Measurements from ENCODE around the gene CCNA2.

Gene CCNA2

GRCh38 chr4:121819216-121819965 lies 4.3 kb downstream of the CCNA2 start:
- DNase-seq (ENCODE audit: low spot score in 2 of 2) (no peak), ATAC-seq (no peak)
- no peak overlapping the region for H3K4me3 Mint-ChIP-seq
- H3K4me1 Mint-ChIP-seq, result peaks cover 8% of the 10 kb centered on the region
- no peak overlapping the region for H3K27ac Mint-ChIP-seq
- H3K9me3 Mint-ChIP-seq, result no peaks in the 10 kb centered on the region
- H3K36me3 Mint-ChIP-seq, result peaks cover 93% of the 10 kb centered on the region

- Mint-ChIP-seq H3K4me3 (no peak overlapping the region), H3K4me1 (peaks cover 9% of the 10 kb centered on the region), H3K9me3 (no peaks in the 10 kb centered on the region), H3K27ac (peak overlapping the region; percentile 4), H3K36me3 (peaks cover 97% of the 10 kb centered on the region)
- ATAC-seq (no peak), DNase-seq (ENCODE audit: low spot score in 2 of 2) (no peak)
Observed at GRCh38 chr4:121818215-121818614, 5.5 kb downstream of the CCNA2 start.

- Mint-ChIP-seq H3K9me3 (no peaks in the 10 kb centered on the region), H3K4me1 (peaks cover 11% of the 10 kb centered on the region), H3K27ac (peak overlapping the region; percentile 4), H3K4me3 (no peak overlapping the region), H3K36me3 (peaks cover 100% of the 10 kb centered on the region)
- DNase-seq (ENCODE audit: low spot score in 2 of 2) (no peak), ATAC-seq (no peak)
Observed at GRCh38 chr4:121817701-121818100, 6.0 kb downstream of the CCNA2 start.

- Mint-ChIP-seq H3K9me3 (no peaks in the 10 kb centered on the region), H3K27ac (no peak overlapping the region), H3K4me3 (no peak overlapping the region), H3K4me1 (peaks cover 6% of the 10 kb centered on the region), H3K36me3 (peaks cover 100% of the 10 kb centered on the region)
- DNase-seq (ENCODE audit: low spot score in 2 of 2) (no peak), ATAC-seq (no peak)
Observed at GRCh38 chr4:121817006-121817405, 6.7 kb downstream of the CCNA2 start.

GRCh38 chr4:121814756-121815155 lies 8.9 kb downstream of the CCNA2 start:
- Mint-ChIP-seq H3K27ac (no peak overlapping the region), H3K4me3 (no peak overlapping the region), H3K9me3 (no peaks in the 10 kb centered on the region), H3K4me1 (peaks cover 6% of the 10 kb centered on the region), H3K36me3 (peaks cover 100% of the 10 kb centered on the region)
- DNase-seq (ENCODE audit: low spot score in 2 of 2) (no peak), ATAC-seq (no peak)

- H3K9me3 Mint-ChIP-seq, result no peaks in the 10 kb centered on the region
- no peak overlapping the region for H3K27ac Mint-ChIP-seq
- DNase-seq (ENCODE audit: low spot score in 2 of 2) (no peak), ATAC-seq (peak; percentile 34)
- H3K4me3 Mint-ChIP-seq, result no peak overlapping the region
- H3K36me3 Mint-ChIP-seq, result peaks cover 100% of the 10 kb centered on the region
- peaks cover 11% of the 10 kb centered on the region for H3K4me1 Mint-ChIP-seq
Observed at GRCh38 chr4:121811122-121811521, 12.6 kb downstream of the CCNA2 start.

- peaks cover 27% of the 10 kb centered on the region for H3K4me1 Mint-ChIP-seq
- no peak overlapping the region for H3K4me3 Mint-ChIP-seq
- H3K27ac Mint-ChIP-seq, result no peak overlapping the region
- H3K9me3 Mint-ChIP-seq, result no peaks in the 10 kb centered on the region
- H3K36me3 Mint-ChIP-seq, result peaks cover 100% of the 10 kb centered on the region
- DNase-seq (ENCODE audit: low spot score in 2 of 2) (no peak), ATAC-seq (no peak)
Observed at GRCh38 chr4:121806411-121806810, 17.3 kb downstream of the CCNA2 start.

- H3K4me1 Mint-ChIP-seq, result peaks cover 35% of the 10 kb centered on the region
- DNase-seq (ENCODE audit: low spot score in 2 of 2) (no peak), ATAC-seq (no peak)
- peaks cover 59% of the 10 kb centered on the region for H3K36me3 Mint-ChIP-seq
- peak overlapping the region; percentile 81 for H3K4me3 Mint-ChIP-seq
- no peaks in the 10 kb centered on the region for H3K9me3 Mint-ChIP-seq
- peak overlapping the region; percentile 93 for H3K27ac Mint-ChIP-seq
Observed at GRCh38 chr4:121801715-121802075, 22.0 kb downstream of the CCNA2 start.

- peaks cover 53% of the 10 kb centered on the region for H3K36me3 Mint-ChIP-seq
- H3K4me1 Mint-ChIP-seq, result peaks cover 37% of the 10 kb centered on the region
- H3K9me3 Mint-ChIP-seq, result no peaks in the 10 kb centered on the region
- ATAC-seq, result peak; percentile 85
- H3K4me3 Mint-ChIP-seq, result peak within 1 kb of the TSS; percentile 81
- peak within 1 kb of the TSS; percentile 93 for H3K27ac Mint-ChIP-seq
- DNase-seq (ENCODE audit: low spot score in 2 of 2), result peak; percentile 96 to 100
Observed at GRCh38 chr4:121800961-121801714, 22.5 kb downstream of the CCNA2 start, which contains the start of gene EXOSC9. Gene EXOSC9, plus strand, starts transcription at chr4:121801323. Its CDS starts 102 bp downstream, at chr4:121801425.

- no peaks in the 10 kb centered on the region for H3K9me3 Mint-ChIP-seq
- no peak for DNase-seq (ENCODE audit: low spot score in 2 of 2)
- peaks cover 42% of the 10 kb centered on the region for H3K4me1 Mint-ChIP-seq
Observed at GRCh38 chr4:121800638-121800960, 23.1 kb downstream of the CCNA2 start.

GRCh38 chr4:121799867-121800501 lies 23.7 kb downstream of the CCNA2 start:
- Mint-ChIP-seq H3K27ac (peak overlapping the region; percentile 93), H3K9me3 (no peaks in the 10 kb centered on the region), H3K4me1 (peaks cover 43% of the 10 kb centered on the region), H3K4me3 (peak overlapping the region; percentile 81), H3K36me3 (peaks cover 42% of the 10 kb centered on the region)
- ATAC-seq, result no peak
- DNase-seq (ENCODE audit: low spot score in 2 of 2), result no peak

More at GRCh38 chr4:121800638-121800960, 23.1 kb downstream of the CCNA2 start:
- peak; percentile 47 for ATAC-seq
- peaks cover 48% of the 10 kb centered on the region for H3K36me3 Mint-ChIP-seq
- H3K4me3 Mint-ChIP-seq, result peak overlapping the region; percentile 81
- H3K27ac Mint-ChIP-seq, result peak overlapping the region; percentile 93

GRCh38 chr4:121799208-121799823 lies 24.4 kb downstream of the CCNA2 start:
- no peaks in the 10 kb centered on the region for H3K9me3 Mint-ChIP-seq
- H3K36me3 Mint-ChIP-seq, result peaks cover 35% of the 10 kb centered on the region
- H3K27ac Mint-ChIP-seq, result no peak overlapping the region
- no peak for DNase-seq (ENCODE audit: low spot score in 2 of 2)
- no peak overlapping the region for H3K4me3 Mint-ChIP-seq
- H3K4me1 Mint-ChIP-seq, result peaks cover 41% of the 10 kb centered on the region
- ATAC-seq, result no peak

- ATAC-seq (no peak), DNase-seq (ENCODE audit: low spot score in 2 of 2) (no peak)
- Mint-ChIP-seq H3K4me1 (peaks cover 30% of the 10 kb centered on the region), H3K27ac (peak overlapping the region; percentile 23), H3K4me3 (no peak overlapping the region), H3K9me3 (no peaks in the 10 kb centered on the region), H3K36me3 (peaks cover 5% of the 10 kb centered on the region)
Observed at GRCh38 chr4:121796283-121796682, 27.4 kb downstream of the CCNA2 start.

- no peak overlapping the region for H3K4me3 Mint-ChIP-seq
- peak overlapping the region; percentile 0 for H3K27ac Mint-ChIP-seq
- H3K36me3 Mint-ChIP-seq, result no peaks in the 10 kb centered on the region
- ATAC-seq (no peak), DNase-seq (ENCODE audit: low spot score in 2 of 2) (no peak)
- H3K4me1 Mint-ChIP-seq, result peaks cover 18% of the 10 kb centered on the region
- no peaks in the 10 kb centered on the region for H3K9me3 Mint-ChIP-seq
Observed at GRCh38 chr4:121794505-121795188, 29.0 kb downstream of the CCNA2 start.

GRCh38 chr4:121792966-121793365 lies 30.7 kb downstream of the CCNA2 start:
- no peak overlapping the region for H3K4me3 Mint-ChIP-seq
- DNase-seq (ENCODE audit: low spot score in 2 of 2) (no peak), ATAC-seq (no peak)
- H3K36me3 Mint-ChIP-seq, result no peaks in the 10 kb centered on the region
- H3K4me1 Mint-ChIP-seq, result peaks cover 30% of the 10 kb centered on the region
- H3K9me3 Mint-ChIP-seq, result no peaks in the 10 kb centered on the region
- no peak overlapping the region for H3K27ac Mint-ChIP-seq

Measured in stimulated activated effector memory CD8-positive, alpha-beta T cell treated with anti-CD3 and anti-CD28 coated beads, Interleukin-12 subunit alpha, Interleukin-12 subunit beta, amount 100 ng/mL, for 72 hours (primary cell).